Right atrium auricular region (tissue), 2 donors: ENCODE results near the gene TULP1. TPM values are rescaled to one million over a fixed set of nuclear protein-coding genes. Genes with fewer than 3 reads are reported as not detected.
"Not testable (repeated sequence)": the region's sequence is repeated elsewhere in the genome, so short reads cannot be mapped to it uniquely, and the experiment has no call there.

ENCODE experiments used
- DNase-seq: peaks from one replicate; pipeline ENCODE4 v3.0.0-alpha.2; 2019; ENCODE audit warnings: low spot score
- H3K27ac ChIP-seq, 2 donors: fragments of 200-600 bp; sonication (generic); 1 replicate in 1 of 2; 2 replicates in 1 of 2; pipeline ENCODE4 v1.5.1; 2016 to 2019
- H3K27me3 ChIP-seq, 2 donors: fragments of 200-600 bp; sonication (generic); one replicate each; pipeline versions ENCODE4 v1.5.1 to v1.6.0; 2017 to 2019
- H3K36me3 ChIP-seq: fragments of 200-600 bp; sonication (generic); one replicate; pipeline ENCODE4 v1.5.1; 2016
- H3K4me1 ChIP-seq, 2 donors: fragments of 200-600 bp; sonication (generic); one replicate each; pipeline versions ENCODE4 v1.5.1 to v1.6.0; 2017 to 2019
- H3K4me3 ChIP-seq, 2 donors: fragments of 200-600 bp; sonication (generic); 1 replicate in 1 of 2; 2 replicates in 1 of 2; pipeline ENCODE4 v1.5.1; 2017 to 2019; ENCODE audit warnings: mild to moderate bottlenecking in 1 of 2, moderate library complexity in 1 of 2
- H3K9me3 ChIP-seq, 2 donors: fragments of 200-600 bp; sonication (generic); one replicate each; pipeline ENCODE4 v1.5.1; 2019
- total RNA-seq, 2 donors: library from RNA; depleted of rRNA; stranded (reverse); fragments of >200 nt; gene quantifications; one replicate each; pipeline ENCODE4 v1.1.0, GENCODE V29; 2016
- TF ChIP-seq, protein P1 (sequence below), 2 donors: fragments of 200-600 bp; sonication (generic); IDR thresholded peaks; one replicate each; pipeline ENCODE4 v1.5.1; 2019; ENCODE audit warnings: antibody characterized with exemption in 2 of 2

Gene TULP1
- total RNA-seq, 2 donors from 2014 or later, result not detected

DNA sequence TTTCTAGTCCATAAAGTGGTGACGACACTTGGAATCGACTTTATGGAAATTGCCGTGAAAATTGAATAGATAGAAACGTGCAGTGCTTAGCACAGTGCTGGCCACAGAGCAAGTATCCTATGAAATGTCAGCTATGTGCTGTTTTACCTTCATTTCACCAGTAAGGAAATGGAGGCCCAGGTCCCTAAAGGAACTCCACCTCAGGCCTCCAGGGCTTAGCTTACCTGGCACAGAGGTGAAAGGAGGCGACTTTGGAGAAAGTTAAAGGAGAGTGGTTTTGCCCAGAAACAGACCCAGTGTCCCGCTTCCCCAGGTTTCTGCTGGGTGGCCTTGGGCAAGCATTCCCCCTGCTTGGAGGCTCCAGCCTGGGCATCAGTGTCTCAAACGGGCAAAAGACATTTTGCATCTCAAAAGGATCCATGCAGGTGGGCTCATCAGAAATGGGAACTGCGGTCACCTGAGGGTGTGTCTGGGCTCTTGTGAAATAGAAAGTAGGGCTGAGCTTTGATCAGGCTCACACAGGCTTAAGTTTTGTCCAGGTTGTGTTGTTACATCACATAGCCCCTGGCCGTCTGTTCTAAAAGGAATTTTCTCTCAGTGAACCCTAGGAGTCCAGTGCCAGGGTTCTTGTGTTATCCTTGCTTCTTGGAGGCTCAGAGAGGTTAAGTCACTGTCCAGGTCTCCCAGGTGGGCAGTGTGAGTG is 6.8 kb upstream of the TULP1 start:
- no peak overlapping the region for H3K27ac ChIP-seq
- H3K4me3 ChIP-seq, result no peak overlapping the region
- peaks cover 0 to 4% of the 10 kb centered on the region in 2 donors for H3K4me1 ChIP-seq
- DNase-seq, result no peak
- no peaks in the 10 kb centered on the region for H3K27me3 ChIP-seq
- no peaks in the 10 kb centered on the region for H3K9me3 ChIP-seq
- no peaks in the 10 kb centered on the region for H3K36me3 ChIP-seq
- TF ChIP-seq, protein P1, sequence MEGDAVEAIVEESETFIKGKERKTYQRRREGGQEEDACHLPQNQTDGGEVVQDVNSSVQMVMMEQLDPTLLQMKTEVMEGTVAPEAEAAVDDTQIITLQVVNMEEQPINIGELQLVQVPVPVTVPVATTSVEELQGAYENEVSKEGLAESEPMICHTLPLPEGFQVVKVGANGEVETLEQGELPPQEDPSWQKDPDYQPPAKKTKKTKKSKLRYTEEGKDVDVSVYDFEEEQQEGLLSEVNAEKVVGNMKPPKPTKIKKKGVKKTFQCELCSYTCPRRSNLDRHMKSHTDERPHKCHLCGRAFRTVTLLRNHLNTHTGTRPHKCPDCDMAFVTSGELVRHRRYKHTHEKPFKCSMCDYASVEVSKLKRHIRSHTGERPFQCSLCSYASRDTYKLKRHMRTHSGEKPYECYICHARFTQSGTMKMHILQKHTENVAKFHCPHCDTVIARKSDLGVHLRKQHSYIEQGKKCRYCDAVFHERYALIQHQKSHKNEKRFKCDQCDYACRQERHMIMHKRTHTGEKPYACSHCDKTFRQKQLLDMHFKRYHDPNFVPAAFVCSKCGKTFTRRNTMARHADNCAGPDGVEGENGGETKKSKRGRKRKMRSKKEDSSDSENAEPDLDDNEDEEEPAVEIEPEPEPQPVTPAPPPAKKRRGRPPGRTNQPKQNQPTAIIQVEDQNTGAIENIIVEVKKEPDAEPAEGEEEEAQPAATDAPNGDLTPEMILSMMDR (IDR thresholded peaks at IDR 0.05), result no peak

GRCh38 chr6:35518566-35519312 is 6.0 kb upstream of the TULP1 start:
- no peaks in the 10 kb centered on the region for H3K36me3 ChIP-seq
- no peak for DNase-seq
- no peak overlapping the region for H3K27ac ChIP-seq
- H3K4me1 ChIP-seq, result peaks cover 0 to 4% of the 10 kb centered on the region in 2 donors
- no peaks in the 10 kb centered on the region for H3K27me3 ChIP-seq
- no peak overlapping the region for H3K4me3 ChIP-seq
- no peaks in the 10 kb centered on the region for H3K9me3 ChIP-seq
- TF ChIP-seq, protein P1 (IDR thresholded peaks at IDR 0.05), result no peak

- not testable (repeated sequence) for H3K4me3 ChIP-seq, H3K36me3 ChIP-seq, H3K9me3 ChIP-seq, DNase-seq, H3K27me3 ChIP-seq, H3K4me1 ChIP-seq, H3K27ac ChIP-seq
These were observed 5.3 kb upstream of the TULP1 start for GRCh38 chr6:35517978-35518377.

DNA sequence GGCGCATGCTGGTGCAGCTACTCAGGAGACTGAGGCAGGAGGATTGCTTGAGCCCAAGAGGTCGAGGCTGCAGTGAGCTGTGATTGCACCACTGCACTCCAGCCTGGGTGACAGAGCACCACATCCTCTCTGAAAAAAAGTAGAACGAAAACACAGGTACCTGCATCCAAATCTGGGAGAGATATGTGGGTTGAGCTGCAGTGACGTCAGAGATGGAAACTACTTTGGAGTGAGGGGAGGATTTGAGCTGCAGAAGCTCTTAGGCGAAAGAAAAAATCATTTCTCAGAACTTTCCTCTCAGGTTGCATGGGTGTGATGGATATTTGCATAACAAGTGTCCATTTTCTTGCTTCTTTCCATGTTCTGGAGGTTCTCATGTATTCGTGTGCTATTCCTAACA is 4.0 kb upstream of the TULP1 start:
- no peak overlapping the region for H3K27ac ChIP-seq
- H3K4me1 ChIP-seq, result peaks cover 0 to 6% of the 10 kb centered on the region in 2 donors
- H3K27me3 ChIP-seq, result no peaks in the 10 kb centered on the region
- no peaks in the 10 kb centered on the region for H3K36me3 ChIP-seq
- no peaks in the 10 kb centered on the region for H3K9me3 ChIP-seq
- DNase-seq, result no peak
- H3K4me3 ChIP-seq, result no peak overlapping the region
- TF ChIP-seq, protein P1 (IDR thresholded peaks at IDR 0.05), result no peak

- H3K9me3 ChIP-seq, H3K27me3 ChIP-seq, DNase-seq, H3K4me3 ChIP-seq, H3K36me3 ChIP-seq, H3K27ac ChIP-seq: not testable (repeated sequence)
- peaks cover 0 to 12% of the 10 kb centered on the region in 2 donors for H3K4me1 ChIP-seq
These were observed 3.2 kb upstream of the TULP1 start for GRCh38 chr6:35515939-35516338.

DNA sequence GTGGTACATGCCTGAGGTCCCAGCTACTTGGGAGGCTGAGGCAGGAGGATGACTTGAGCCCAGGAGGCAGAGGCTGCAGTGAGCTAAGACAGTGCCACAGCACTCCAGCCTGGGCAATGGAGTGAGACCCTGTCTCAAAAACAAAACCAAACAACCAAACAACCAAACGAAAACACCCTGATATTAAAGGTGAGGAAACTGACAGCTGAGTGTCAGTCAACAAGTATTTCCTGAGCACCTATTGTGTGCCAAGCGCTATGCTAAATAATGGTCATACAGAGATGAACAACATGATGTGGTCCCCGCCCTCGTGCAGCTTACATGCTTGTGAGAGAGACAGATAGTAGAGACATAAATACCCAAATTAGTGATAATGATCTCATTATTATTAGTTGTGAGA is 1.9 kb upstream of the TULP1 start:
- Histone ChIP-seq H3K4me1 (peaks cover 0 to 12% of the 10 kb centered on the region in 2 donors), H3K36me3 (no peaks in the 10 kb centered on the region), H3K27me3 (no peaks in the 10 kb centered on the region), H3K4me3 (no peak overlapping the region), H3K9me3 (no peaks in the 10 kb centered on the region), H3K27ac (no peak overlapping the region)
- DNase-seq, result no peak
- TF ChIP-seq, protein P1 (IDR thresholded peaks at IDR 0.05), result no peak
